Nephron (organoid): ENCODE data around the gene PRKAR2B.

ENCODE experiments used
- H3K27ac Mint-ChIP-seq, 3 experiments: 2 replicates each; pipeline ENCODE4 v1.8.0; 2020; ENCODE audit warnings: mixed read lengths in 3 of 3, mild to moderate bottlenecking in 2 of 3, moderate library complexity in 1 of 3
- H3K27me3 Mint-ChIP-seq: 2 replicates; pipeline ENCODE4 v1.8.0; 2021; ENCODE audit warnings: low read depth, mild to moderate bottlenecking, moderate library complexity, mixed read lengths
- H3K36me3 Mint-ChIP-seq: 2 replicates; pipeline ENCODE4 v1.8.0; 2020; ENCODE audit warnings: low read depth, mixed read lengths
- H3K4me1 Mint-ChIP-seq: 2 replicates; pipeline ENCODE4 v1.8.0; 2020; ENCODE audit warnings: mixed read lengths
- H3K4me3 Mint-ChIP-seq, 3 experiments: 2 replicates each; pipeline ENCODE4 v1.8.0; 2020; ENCODE audit warnings: mild to moderate bottlenecking in 3 of 3, mixed read lengths in 3 of 3, moderate library complexity in 2 of 3
- H3K9me3 Mint-ChIP-seq: 2 replicates; pipeline ENCODE4 v1.8.0; 2020; ENCODE audit warnings: mixed read lengths
- CTCF ChIP-seq, 3 experiments: fragments of 200-600 bp; sonication (generic); IDR thresholded peaks; one replicate each; pipeline ENCODE4 v1.5.0; 2021; ENCODE audit warnings: antibody characterized with exemption in 3 of 3; ENCODE audit not compliant: unreplicated experiment in 3 of 3

The PRKAR2B gene

DNA sequence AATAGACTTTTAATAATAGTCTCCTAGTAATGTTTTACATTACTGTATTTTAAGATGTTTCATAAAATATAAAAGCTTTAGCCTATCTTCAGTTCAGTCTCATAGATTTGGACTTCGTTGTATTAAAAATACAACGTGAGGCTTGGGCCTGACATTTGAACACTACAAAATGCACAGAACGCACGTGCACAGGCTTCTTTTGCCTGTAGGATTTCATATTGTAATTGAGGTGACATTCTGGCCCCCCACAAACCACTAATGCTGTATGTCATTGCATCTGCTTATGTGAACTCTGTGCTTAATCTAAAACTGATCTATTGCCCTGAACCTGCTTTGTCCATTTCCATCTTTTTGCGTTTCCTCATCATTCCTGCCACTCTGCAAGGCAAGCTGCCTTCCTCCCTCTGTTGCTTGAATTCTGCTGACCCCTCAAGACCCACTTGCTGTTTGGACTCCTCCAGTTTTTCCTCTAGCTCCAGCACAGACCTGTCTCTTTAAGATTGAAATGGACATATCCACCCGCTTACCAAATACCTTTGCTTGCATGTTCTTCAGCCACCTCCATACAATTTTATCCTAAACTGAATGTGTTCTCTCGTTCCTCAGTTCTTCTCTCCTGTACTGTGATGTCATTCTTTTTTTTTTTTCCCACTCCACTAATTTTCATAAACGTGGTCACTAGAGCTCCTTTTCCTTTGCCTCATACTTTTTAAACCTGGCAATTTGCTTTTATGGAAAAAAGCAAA lies 12.4 kb downstream of the PRKAR2B start:
- H3K9me3 Mint-ChIP-seq, result peaks cover 5% of the 10 kb centered on the region
- no peaks in the 10 kb centered on the region for H3K4me1 Mint-ChIP-seq
- no peak for TF ChIP-seq CTCF (IDR thresholded peaks at IDR 0.05; ENCODE audit: unreplicated experiment in 3 of 3)
- H3K36me3 Mint-ChIP-seq, result no peaks in the 10 kb centered on the region
- no peak overlapping the region for H3K4me3 Mint-ChIP-seq
- H3K27ac Mint-ChIP-seq, result no peak overlapping the region
- peaks cover under 1% of the 10 kb centered on the region for H3K27me3 Mint-ChIP-seq

GRCh38 chr7:107057474-107057833 lies 12.9 kb downstream of the PRKAR2B start:
- no peaks in the 10 kb centered on the region for H3K36me3 Mint-ChIP-seq
- peaks cover 5% of the 10 kb centered on the region for H3K9me3 Mint-ChIP-seq
- TF ChIP-seq CTCF (IDR thresholded peaks at IDR 0.05; ENCODE audit: unreplicated experiment in 3 of 3), result no peak
- no peaks in the 10 kb centered on the region for H3K4me1 Mint-ChIP-seq
- H3K27me3 Mint-ChIP-seq, result no peaks in the 10 kb centered on the region
- no peak overlapping the region for H3K4me3 Mint-ChIP-seq
- H3K27ac Mint-ChIP-seq, result no peak overlapping the region

DNA sequence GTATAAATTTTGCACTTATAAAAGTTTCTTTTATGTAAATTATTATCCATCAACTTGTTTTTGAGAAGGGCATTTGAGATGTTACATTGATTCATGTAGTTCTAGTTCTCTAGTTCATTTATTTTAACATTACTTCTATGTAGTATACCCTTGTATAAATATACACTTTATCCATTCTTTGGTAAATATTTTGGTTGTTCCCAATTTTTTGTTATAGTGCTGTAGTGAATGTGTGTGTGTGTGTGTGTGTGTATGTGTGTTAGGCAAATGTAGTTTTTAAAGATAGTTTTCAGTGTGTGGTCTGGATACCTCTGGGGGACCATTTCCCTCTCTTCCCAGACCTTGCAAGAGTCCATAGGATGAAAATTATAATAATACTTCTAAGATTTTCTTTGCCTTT lies 15.0 kb downstream of the PRKAR2B start:
- H3K9me3 Mint-ChIP-seq, result peaks cover 5% of the 10 kb centered on the region
- no peaks in the 10 kb centered on the region for H3K27me3 Mint-ChIP-seq
- TF ChIP-seq CTCF (IDR thresholded peaks at IDR 0.05; ENCODE audit: unreplicated experiment in 3 of 3), result no peak
- H3K4me3 Mint-ChIP-seq, result no peak overlapping the region
- no peak overlapping the region for H3K27ac Mint-ChIP-seq
- no peaks in the 10 kb centered on the region for H3K36me3 Mint-ChIP-seq
- peaks cover 8% of the 10 kb centered on the region for H3K4me1 Mint-ChIP-seq

GRCh38 chr7:107063245-107064120 lies 19.0 kb downstream of the PRKAR2B start:
- Mint-ChIP-seq H3K27me3 (no peaks in the 10 kb centered on the region), H3K36me3 (no peaks in the 10 kb centered on the region), H3K4me3 (no peak overlapping the region), H3K4me1 (peaks cover 18% of the 10 kb centered on the region), H3K9me3 (no peaks in the 10 kb centered on the region), H3K27ac (peak overlapping the region; percentile 36 to 71 (median 52))
- no peak for TF ChIP-seq CTCF (IDR thresholded peaks at IDR 0.05; ENCODE audit: unreplicated experiment in 3 of 3)

DNA sequence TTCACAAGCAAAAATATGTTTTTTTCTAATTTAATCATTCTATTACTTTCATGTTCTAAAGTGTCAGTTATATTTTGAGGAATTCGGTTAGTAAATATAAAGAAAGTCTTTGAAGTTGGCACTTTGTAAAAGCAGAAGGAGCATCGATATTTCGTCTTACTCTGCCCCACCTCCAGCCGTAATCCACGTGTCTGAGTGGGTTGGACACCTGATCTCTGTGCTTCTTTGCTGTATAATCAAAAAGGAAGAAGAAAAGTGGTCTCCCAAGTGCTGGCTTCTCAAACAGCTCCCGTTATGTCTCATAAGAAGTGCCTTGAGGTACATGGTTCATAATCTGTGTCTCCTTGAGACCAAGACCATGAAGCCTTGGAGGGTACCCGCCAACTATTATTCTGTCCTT lies 19.8 kb downstream of the PRKAR2B start:
- no peak overlapping the region for H3K4me3 Mint-ChIP-seq
- H3K36me3 Mint-ChIP-seq, result no peaks in the 10 kb centered on the region
- peaks cover 18% of the 10 kb centered on the region for H3K4me1 Mint-ChIP-seq
- H3K9me3 Mint-ChIP-seq, result no peaks in the 10 kb centered on the region
- peak overlapping the region in 2 of 3 experiments; percentile 36 to 71 for H3K27ac Mint-ChIP-seq
- no peaks in the 10 kb centered on the region for H3K27me3 Mint-ChIP-seq
- TF ChIP-seq CTCF (IDR thresholded peaks at IDR 0.05; ENCODE audit: unreplicated experiment in 3 of 3), result no peak
